Measurements from ENCODE around the gene KRT85.
"Not testable (repeated sequence)": the region's sequence is repeated elsewhere in the genome, so short reads cannot be mapped to it uniquely, and the experiment has no call there.

The KRT85 gene

GRCh38 chr12:52366738-52367485, at the start of gene KRT85:
KRT85 (minus strand) TSS chr12:52367481; CDS start chr12:52367405, 76 bp downstream.
- H3K4me1 ChIP-seq (ENCODE audit: control insufficient read depth, insufficient read depth, low read length), result peaks cover 3% of the 10 kb centered on the region
- peaks cover 2% of the 10 kb centered on the region for H3K27me3 ChIP-seq (ENCODE audit: control insufficient read depth, insufficient read depth, low read length)
- H3K4me3 ChIP-seq (ENCODE audit: low read length), result no peak within 1 kb of the TSS

GRCh38 chr12:52416795-52417194, 49.5 kb upstream of the KRT85 start:
- Histone ChIP-seq H3K9ac (ENCODE audit: low read length) (no peak overlapping the region), H3K4me1 (ENCODE audit: control insufficient read depth, insufficient read depth, low read length) (peaks cover 18% of the 10 kb centered on the region), H3K36me3 (ENCODE audit: control insufficient read depth, insufficient read depth, low read length) (no peaks in the 10 kb centered on the region), H3K27ac (ENCODE audit: low read depth, low read length) (no peak overlapping the region), H3K27me3 (ENCODE audit: control insufficient read depth, insufficient read depth, low read length) (peaks cover 2% of the 10 kb centered on the region), H3K4me3 (ENCODE audit: low read length) (no peak overlapping the region)

More at GRCh38 chr12:52366738-52367485, at the start of gene KRT85:
- no peak within 1 kb of the TSS for H3K27ac ChIP-seq (ENCODE audit: low read depth, low read length)
- no peaks in the 10 kb centered on the region for H3K36me3 ChIP-seq (ENCODE audit: control insufficient read depth, insufficient read depth, low read length)
- no peak within 1 kb of the TSS for H3K9ac ChIP-seq (ENCODE audit: low read length)

GRCh38 chr12:52415870-52416750, 48.8 kb upstream of the KRT85 start:
- Histone ChIP-seq H3K36me3 (ENCODE audit: control insufficient read depth, insufficient read depth, low read length) (no peaks in the 10 kb centered on the region), H3K27me3 (ENCODE audit: control insufficient read depth, insufficient read depth, low read length) (peaks cover 2% of the 10 kb centered on the region), H3K27ac (ENCODE audit: low read depth, low read length) (peak overlapping the region; percentile 40), H3K4me1 (ENCODE audit: control insufficient read depth, insufficient read depth, low read length) (peaks cover 18% of the 10 kb centered on the region), H3K9ac (ENCODE audit: low read length) (no peak overlapping the region), H3K4me3 (ENCODE audit: low read length) (no peak overlapping the region)

GRCh38 chr12:52414936-52415335, 47.7 kb upstream of the KRT85 start:
- Histone ChIP-seq H3K4me3 (ENCODE audit: low read length) (no peak overlapping the region), H3K9ac (ENCODE audit: low read length) (no peak overlapping the region)

GRCh38 chr12:52413782-52414345, 46.6 kb upstream of the KRT85 start:
- Histone ChIP-seq H3K4me3 (ENCODE audit: low read length) (no peak overlapping the region), H3K27me3 (ENCODE audit: control insufficient read depth, insufficient read depth, low read length) (peaks cover 2% of the 10 kb centered on the region), H3K27ac (ENCODE audit: low read depth, low read length) (no peak overlapping the region), H3K36me3 (ENCODE audit: control insufficient read depth, insufficient read depth, low read length) (no peaks in the 10 kb centered on the region), H3K4me1 (ENCODE audit: control insufficient read depth, insufficient read depth, low read length) (peaks cover 18% of the 10 kb centered on the region), H3K9ac (ENCODE audit: low read length) (no peak overlapping the region)

More at GRCh38 chr12:52414936-52415335, 47.7 kb upstream of the KRT85 start:
- no peak overlapping the region for H3K27ac ChIP-seq (ENCODE audit: low read depth, low read length)
- H3K36me3 ChIP-seq (ENCODE audit: control insufficient read depth, insufficient read depth, low read length), result no peaks in the 10 kb centered on the region
- H3K4me1 ChIP-seq (ENCODE audit: control insufficient read depth, insufficient read depth, low read length), result peaks cover 18% of the 10 kb centered on the region
- H3K27me3 ChIP-seq (ENCODE audit: control insufficient read depth, insufficient read depth, low read length), result peaks cover 2% of the 10 kb centered on the region

- Histone ChIP-seq H3K27me3 (ENCODE audit: control insufficient read depth, insufficient read depth, low read length) (peaks cover 2% of the 10 kb centered on the region), H3K27ac (ENCODE audit: low read depth, low read length) (no peak overlapping the region), H3K4me1 (ENCODE audit: control insufficient read depth, insufficient read depth, low read length) (peaks cover 18% of the 10 kb centered on the region), H3K36me3 (ENCODE audit: control insufficient read depth, insufficient read depth, low read length) (no peaks in the 10 kb centered on the region), H3K9ac (ENCODE audit: low read length) (no peak overlapping the region), H3K4me3 (ENCODE audit: low read length) (no peak overlapping the region)
These were observed 45.9 kb upstream of the KRT85 start for GRCh38 chr12:52413202-52413601.

- no peak overlapping the region for H3K4me3 ChIP-seq (ENCODE audit: low read length)
- peaks cover 18% of the 10 kb centered on the region for H3K4me1 ChIP-seq (ENCODE audit: control insufficient read depth, insufficient read depth, low read length)
- H3K36me3 ChIP-seq (ENCODE audit: control insufficient read depth, insufficient read depth, low read length), result no peaks in the 10 kb centered on the region
- peaks cover 2% of the 10 kb centered on the region for H3K27me3 ChIP-seq (ENCODE audit: control insufficient read depth, insufficient read depth, low read length)
- no peak overlapping the region for H3K27ac ChIP-seq (ENCODE audit: low read depth, low read length)
- no peak overlapping the region for H3K9ac ChIP-seq (ENCODE audit: low read length)
These were observed 44.5 kb upstream of the KRT85 start for GRCh38 chr12:52411815-52412214.

- not testable (repeated sequence) for H3K4me1 ChIP-seq (ENCODE audit: control insufficient read depth, insufficient read depth, low read length); H3K27ac ChIP-seq (ENCODE audit: low read depth, low read length); H3K27me3 ChIP-seq (ENCODE audit: control insufficient read depth, insufficient read depth, low read length); H3K9ac ChIP-seq (ENCODE audit: low read length); H3K36me3 ChIP-seq (ENCODE audit: control insufficient read depth, insufficient read depth, low read length); H3K4me3 ChIP-seq (ENCODE audit: low read length)
These were observed 43.4 kb upstream of the KRT85 start for GRCh38 chr12:52410589-52411248.

- Histone ChIP-seq H3K36me3 (ENCODE audit: control insufficient read depth, insufficient read depth, low read length) (no peaks in the 10 kb centered on the region), H3K4me3 (ENCODE audit: low read length) (no peak overlapping the region), H3K4me1 (ENCODE audit: control insufficient read depth, insufficient read depth, low read length) (no peaks in the 10 kb centered on the region), H3K27ac (ENCODE audit: low read depth, low read length) (no peak overlapping the region), H3K9ac (ENCODE audit: low read length) (no peak overlapping the region), H3K27me3 (ENCODE audit: control insufficient read depth, insufficient read depth, low read length) (peaks cover 2% of the 10 kb centered on the region)
These were observed 40.6 kb upstream of the KRT85 start for GRCh38 chr12:52407918-52408317.

GRCh38 chr12:52405922-52406385, 38.7 kb upstream of the KRT85 start, which contains the start of gene KRT82:
KRT82 (minus strand) TSS chr12:52406335; CDS start chr12:52406277, 58 bp downstream.
- H3K9ac ChIP-seq (ENCODE audit: low read length), result no peak within 1 kb of the TSS
- H3K4me3 ChIP-seq (ENCODE audit: low read length), result no peak within 1 kb of the TSS
- H3K4me1 ChIP-seq (ENCODE audit: control insufficient read depth, insufficient read depth, low read length), result no peaks in the 10 kb centered on the region
- no peaks in the 10 kb centered on the region for H3K27me3 ChIP-seq (ENCODE audit: control insufficient read depth, insufficient read depth, low read length)
- no peaks in the 10 kb centered on the region for H3K36me3 ChIP-seq (ENCODE audit: control insufficient read depth, insufficient read depth, low read length)
- no peak within 1 kb of the TSS for H3K27ac ChIP-seq (ENCODE audit: low read depth, low read length)

GRCh38 chr12:52404951-52405350, 37.7 kb upstream of the KRT85 start:
- no peak overlapping the region for H3K4me3 ChIP-seq (ENCODE audit: low read length)
- H3K9ac ChIP-seq (ENCODE audit: low read length), result no peak overlapping the region
- no peaks in the 10 kb centered on the region for H3K27me3 ChIP-seq (ENCODE audit: control insufficient read depth, insufficient read depth, low read length)
- H3K27ac ChIP-seq (ENCODE audit: low read depth, low read length), result no peak overlapping the region
- H3K4me1 ChIP-seq (ENCODE audit: control insufficient read depth, insufficient read depth, low read length), result no peaks in the 10 kb centered on the region
- H3K36me3 ChIP-seq (ENCODE audit: control insufficient read depth, insufficient read depth, low read length), result no peaks in the 10 kb centered on the region

GRCh38 chr12:52403561-52403960, 36.3 kb upstream of the KRT85 start:
- H3K9ac ChIP-seq (ENCODE audit: low read length), result no peak overlapping the region
- no peaks in the 10 kb centered on the region for H3K27me3 ChIP-seq (ENCODE audit: control insufficient read depth, insufficient read depth, low read length)
- H3K4me3 ChIP-seq (ENCODE audit: low read length), result no peak overlapping the region
- H3K4me1 ChIP-seq (ENCODE audit: control insufficient read depth, insufficient read depth, low read length), result no peaks in the 10 kb centered on the region
- no peaks in the 10 kb centered on the region for H3K36me3 ChIP-seq (ENCODE audit: control insufficient read depth, insufficient read depth, low read length)
- H3K27ac ChIP-seq (ENCODE audit: low read depth, low read length), result no peak overlapping the region
